DMS79 (cell line): Measurements from ENCODE around the gene RANBP17.

Experiments
- DNase-seq: peaks from one replicate; lab custom pipeline; 2025; lab: John Stamatoyannopoulos, UW

RANBP17 gene

GRCh38 chr5:171299228-171299627, 437.4 kb downstream of the RANBP17 start:
- no peak for DNase-seq

GRCh38 chr5:171299851-171300250, 438.0 kb downstream of the RANBP17 start:
- no peak for DNase-seq

GRCh38 chr5:171300358-171300757, 438.5 kb downstream of the RANBP17 start:
- DNase-seq: no peak

GRCh38 chr5:171306166-171306565, 444.3 kb downstream of the RANBP17 start:
- no peak for DNase-seq

GRCh38 chr5:171306781-171307591, 445.2 kb downstream of the RANBP17 start:
- no peak for DNase-seq

- no peak for DNase-seq
Measured at GRCh38 chr5:171307789-171308452, 446.1 kb downstream of the RANBP17 start.

GRCh38 chr5:171308453-171309275, 446.8 kb downstream of the RANBP17 start, which contains the start of gene TLX3:
Gene TLX3 (plus strand): TSS chr5:171309248. CDS start chr5:171309366, 118 bp downstream.
- peak; percentile 94 for DNase-seq

- no peak for DNase-seq
Measured at GRCh38 chr5:171309276-171310211, 447.7 kb downstream of the RANBP17 start.

GRCh38 chr5:171310212-171310818, 448.5 kb downstream of the RANBP17 start:
- peak; percentile 48 for DNase-seq

GRCh38 chr5:171310819-171311321, 449.1 kb downstream of the RANBP17 start:
- no peak for DNase-seq

GRCh38 chr5:171311322-171312077, 449.7 kb downstream of the RANBP17 start:
- no peak for DNase-seq

- DNase-seq: no peak
Measured at GRCh38 chr5:171312129-171312974, 450.5 kb downstream of the RANBP17 start.

- no peak for DNase-seq
Measured at GRCh38 chr5:171313481-171314206, 451.8 kb downstream of the RANBP17 start.

GRCh38 chr5:171314728-171315385, 453.0 kb downstream of the RANBP17 start:
- no peak for DNase-seq

- DNase-seq: no peak
Measured at GRCh38 chr5:171315386-171315891, 453.6 kb downstream of the RANBP17 start.

GRCh38 chr5:171315925-171316257, 454.1 kb downstream of the RANBP17 start:
- no peak for DNase-seq

GRCh38 chr5:171316258-171317121, 454.7 kb downstream of the RANBP17 start:
- DNase-seq: no peak
